ENCODE results near the gene CLEC11A. TPM values are rescaled to one million over a fixed set of nuclear protein-coding genes. Genes with fewer than 3 reads are reported as not detected.
"Not testable (repeated sequence)": the region's sequence is repeated elsewhere in the genome, so short reads cannot be mapped to it uniquely, and the experiment has no call there.

Gene CLEC11A
- total and polyA plus RNA-seq, 2 donors from 2014 or later: 9.6 to 24.5 TPM

- no peak overlapping the region for H3K9ac ChIP-seq (ENCODE audit: low read length in 3 of 3)
- DNase-seq: no peak
- TF ChIP-seq CTCF (IDR thresholded peaks at IDR 0.05; ENCODE audit: borderline replicate concordance, extremely low read depth, insufficient read depth): no peak
- H3K4me1 ChIP-seq (ENCODE audit: control insufficient read depth in 2 of 3, insufficient read depth in 2 of 3, low read depth in 1 of 3, low read length in 3 of 3): no peaks in the 10 kb centered on the region
- H3K27me3 ChIP-seq (ENCODE audit: control insufficient read depth, insufficient read depth, low read length): no peaks in the 10 kb centered on the region
- no peak overlapping the region for H3K27ac ChIP-seq (ENCODE audit: low read depth in 2 of 2, low read length in 2 of 2)
- intact Hi-C loops (cut with DNase I): no loop called here
- FAIRE-seq: no peak
- H3K9me3 ChIP-seq (ENCODE audit: control insufficient read depth in 2 of 3, insufficient read depth in 1 of 3, low read length in 3 of 3): no peaks in the 10 kb centered on the region
- no peaks in the 10 kb centered on the region for H3K36me3 ChIP-seq (ENCODE audit: control insufficient read depth in 2 of 3, insufficient read depth in 3 of 3, low read length in 3 of 3)
- H3K4me3 ChIP-seq (ENCODE audit: low read length in 3 of 3): no peak overlapping the region
Measured at GRCh38 chr19:50759886-50760285, 36.7 kb downstream of the CLEC11A start.

- H3K36me3 ChIP-seq (ENCODE audit: control insufficient read depth in 2 of 3, insufficient read depth in 3 of 3, low read length in 3 of 3); DNase-seq; FAIRE-seq; H3K9me3 ChIP-seq (ENCODE audit: control insufficient read depth in 2 of 3, insufficient read depth in 1 of 3, low read length in 3 of 3); H3K4me1 ChIP-seq (ENCODE audit: control insufficient read depth in 2 of 3, insufficient read depth in 2 of 3, low read depth in 1 of 3, low read length in 3 of 3); H3K9ac ChIP-seq (ENCODE audit: low read length in 3 of 3); H3K27ac ChIP-seq (ENCODE audit: low read depth in 2 of 2, low read length in 2 of 2); H3K4me3 ChIP-seq (ENCODE audit: low read length in 3 of 3); H3K27me3 ChIP-seq (ENCODE audit: control insufficient read depth, insufficient read depth, low read length); intact Hi-C loops (cut with DNase I): not testable (repeated sequence)
Measured at GRCh38 chr19:50761501-50761900, 38.3 kb downstream of the CLEC11A start.

- H3K27me3 ChIP-seq (ENCODE audit: control insufficient read depth, insufficient read depth, low read length); H3K9ac ChIP-seq (ENCODE audit: low read length in 3 of 3); H3K4me3 ChIP-seq (ENCODE audit: low read length in 3 of 3); FAIRE-seq; H3K4me1 ChIP-seq (ENCODE audit: control insufficient read depth in 2 of 3, insufficient read depth in 2 of 3, low read depth in 1 of 3, low read length in 3 of 3); intact Hi-C loops (cut with DNase I); DNase-seq; H3K9me3 ChIP-seq (ENCODE audit: control insufficient read depth in 2 of 3, insufficient read depth in 1 of 3, low read length in 3 of 3); H3K27ac ChIP-seq (ENCODE audit: low read depth in 2 of 2, low read length in 2 of 2); H3K36me3 ChIP-seq (ENCODE audit: control insufficient read depth in 2 of 3, insufficient read depth in 3 of 3, low read length in 3 of 3): not testable (repeated sequence)
Measured at GRCh38 chr19:50763521-50763920, 40.4 kb downstream of the CLEC11A start.

GRCh38 chr19:50764409-50764808 lies 41.2 kb downstream of the CLEC11A start:
- Histone ChIP-seq H3K4me3 (ENCODE audit: low read length in 3 of 3) (no peak overlapping the region), H3K9ac (ENCODE audit: low read length in 3 of 3) (no peak overlapping the region), H3K27me3 (ENCODE audit: control insufficient read depth, insufficient read depth, low read length) (no peaks in the 10 kb centered on the region), H3K36me3 (ENCODE audit: control insufficient read depth in 2 of 3, insufficient read depth in 3 of 3, low read length in 3 of 3) (no peaks in the 10 kb centered on the region), H3K4me1 (ENCODE audit: control insufficient read depth in 2 of 3, insufficient read depth in 2 of 3, low read depth in 1 of 3, low read length in 3 of 3) (no peaks in the 10 kb centered on the region), H3K9me3 (ENCODE audit: control insufficient read depth in 2 of 3, insufficient read depth in 1 of 3, low read length in 3 of 3) (no peaks in the 10 kb centered on the region), H3K27ac (ENCODE audit: low read depth in 2 of 2, low read length in 2 of 2) (no peak overlapping the region)
- TF ChIP-seq CTCF (IDR thresholded peaks at IDR 0.05; ENCODE audit: borderline replicate concordance, extremely low read depth, insufficient read depth): no peak
- FAIRE-seq: no peak
- DNase-seq: no peak
- intact Hi-C loops (cut with DNase I): no loop called here

GRCh38 chr19:50766746-50767145 lies 43.6 kb downstream of the CLEC11A start:
- H3K9ac ChIP-seq (ENCODE audit: low read length in 3 of 3); H3K27ac ChIP-seq (ENCODE audit: low read depth in 2 of 2, low read length in 2 of 2); FAIRE-seq; H3K9me3 ChIP-seq (ENCODE audit: control insufficient read depth in 2 of 3, insufficient read depth in 1 of 3, low read length in 3 of 3); H3K27me3 ChIP-seq (ENCODE audit: control insufficient read depth, insufficient read depth, low read length); DNase-seq; H3K4me1 ChIP-seq (ENCODE audit: control insufficient read depth in 2 of 3, insufficient read depth in 2 of 3, low read depth in 1 of 3, low read length in 3 of 3); H3K4me3 ChIP-seq (ENCODE audit: low read length in 3 of 3); intact Hi-C loops (cut with DNase I); H3K36me3 ChIP-seq (ENCODE audit: control insufficient read depth in 2 of 3, insufficient read depth in 3 of 3, low read length in 3 of 3): not testable (repeated sequence)

GRCh38 chr19:50767263-50767662 lies 44.1 kb downstream of the CLEC11A start:
- H3K27me3 ChIP-seq (ENCODE audit: control insufficient read depth, insufficient read depth, low read length); DNase-seq; H3K9ac ChIP-seq (ENCODE audit: low read length in 3 of 3); H3K9me3 ChIP-seq (ENCODE audit: control insufficient read depth in 2 of 3, insufficient read depth in 1 of 3, low read length in 3 of 3); intact Hi-C loops (cut with DNase I); H3K4me3 ChIP-seq (ENCODE audit: low read length in 3 of 3); H3K36me3 ChIP-seq (ENCODE audit: control insufficient read depth in 2 of 3, insufficient read depth in 3 of 3, low read length in 3 of 3); H3K4me1 ChIP-seq (ENCODE audit: control insufficient read depth in 2 of 3, insufficient read depth in 2 of 3, low read depth in 1 of 3, low read length in 3 of 3); H3K27ac ChIP-seq (ENCODE audit: low read depth in 2 of 2, low read length in 2 of 2); FAIRE-seq: not testable (repeated sequence)
